HG03095 (cell line): Measurements from ENCODE around the gene TP53I13.

Experiments
- ATAC-seq: cut with Tn5 transposase; IDR thresholded peaks from one replicate; pipeline ENCODE4 v1.9.1; 2021; ENCODE audit warnings: moderate library complexity; ENCODE audit not compliant: unreplicated experiment

TP53I13 gene

GRCh38 chr17:29566473-29567303 is 1.8 kb upstream of the TP53I13 start, which contains the start of gene ABHD15:
Gene ABHD15, minus strand, starts transcription at chr17:29567037. Its CDS starts 71 bp downstream, at chr17:29566966.
- ATAC-seq, result no peak

- no peak for ATAC-seq
Observed at GRCh38 chr17:29567304-29567553, 1.3 kb upstream of the TP53I13 start.

- ATAC-seq, result peak; percentile 2
Observed at GRCh38 chr17:29567554-29568330, 759 bp upstream of the TP53I13 start.

GRCh38 chr17:29569245-29569950 is 897 bp downstream of the TP53I13 start:
- no peak for ATAC-seq

- ATAC-seq, result no peak
Observed at GRCh38 chr17:29570521-29570920, 2.0 kb downstream of the TP53I13 start.

- no peak for ATAC-seq
Observed at GRCh38 chr17:29571486-29571882, 3.0 kb downstream of the TP53I13 start.

GRCh38 chr17:29571883-29572681 is 3.6 kb downstream of the TP53I13 start:
- ATAC-seq, result no peak

GRCh38 chr17:29572691-29573557 is 4.4 kb downstream of the TP53I13 start:
- no peak for ATAC-seq

- no peak for ATAC-seq
Observed at GRCh38 chr17:29573558-29573869, 5.0 kb downstream of the TP53I13 start.

- ATAC-seq, result no peak
Observed at GRCh38 chr17:29573871-29574731, 5.6 kb downstream of the TP53I13 start.

- ATAC-seq, result no peak
Observed at GRCh38 chr17:29574732-29575510, 6.4 kb downstream of the TP53I13 start.

- ATAC-seq, result no peak
Observed at GRCh38 chr17:29575511-29576213, 7.2 kb downstream of the TP53I13 start.

GRCh38 chr17:29576214-29577000 is 7.9 kb downstream of the TP53I13 start:
- no peak for ATAC-seq

- ATAC-seq, result no peak
Observed at GRCh38 chr17:29577001-29577370, 8.5 kb downstream of the TP53I13 start.

- no peak for ATAC-seq
Observed at GRCh38 chr17:29577385-29578211, 9.1 kb downstream of the TP53I13 start.
